ENCODE measurements around the gene COMMD9. TPM values are rescaled to one million over a fixed set of nuclear protein-coding genes. Genes with fewer than 3 reads are reported as not detected.
A peak's percentile ranks its signal among the peaks of the same experiment; 100 is the strongest.

The COMMD9 gene
- total RNA-seq, 1 donor from 2014 or later, result 69.0 TPM

DNA sequence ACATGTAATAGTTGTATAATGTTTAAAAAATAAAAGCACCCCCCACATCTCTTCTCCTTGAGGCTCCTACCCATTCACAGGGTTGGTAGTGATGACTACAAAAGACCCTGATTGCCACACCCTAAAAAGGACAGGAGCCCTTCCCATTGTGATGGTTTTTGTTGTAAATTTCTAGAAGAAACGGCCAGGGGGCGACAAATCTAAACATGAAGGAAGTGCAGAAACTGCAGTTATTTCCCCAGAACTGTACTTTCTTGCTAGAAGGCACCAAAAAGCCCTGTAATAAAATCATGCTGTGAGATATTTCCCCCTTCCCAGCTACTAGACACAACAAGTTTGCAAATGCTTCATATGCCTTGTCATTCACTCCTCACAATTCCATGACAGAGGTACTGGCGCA, 17.7 kb upstream of the COMMD9 start:
- no peak overlapping the region for H3K27ac Mint-ChIP-seq
- H3K27me3 Mint-ChIP-seq, result peaks cover 8% of the 10 kb centered on the region

DNA sequence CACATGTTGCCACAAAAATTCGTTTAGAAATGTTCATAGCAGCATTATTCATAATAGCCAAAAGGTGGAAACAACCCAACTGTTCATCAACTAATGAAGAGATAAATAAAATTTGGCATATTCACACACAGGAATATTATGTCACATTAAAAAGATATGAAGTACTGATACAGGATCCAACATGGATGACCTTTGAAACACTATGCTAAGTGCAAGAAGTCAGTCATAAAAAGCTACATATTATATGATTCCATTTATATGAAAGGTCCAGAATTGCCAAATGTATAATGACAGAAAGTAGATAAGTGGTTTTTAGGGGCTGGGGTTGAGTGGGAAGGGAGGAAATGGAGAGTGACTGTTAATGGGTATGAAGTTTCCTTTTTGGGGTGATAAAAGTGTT, 15.8 kb upstream of the COMMD9 start:
- Mint-ChIP-seq H3K4me3 (no peak overlapping the region), H3K27me3 (peaks cover 8% of the 10 kb centered on the region), H3K4me1 (ENCODE audit: unreplicated experiment) (no peaks in the 10 kb centered on the region), H3K27ac (no peak overlapping the region), H3K9me3 (peaks cover 14% of the 10 kb centered on the region), H3K36me3 (no peaks in the 10 kb centered on the region)
- TF ChIP-seq, protein P1, sequence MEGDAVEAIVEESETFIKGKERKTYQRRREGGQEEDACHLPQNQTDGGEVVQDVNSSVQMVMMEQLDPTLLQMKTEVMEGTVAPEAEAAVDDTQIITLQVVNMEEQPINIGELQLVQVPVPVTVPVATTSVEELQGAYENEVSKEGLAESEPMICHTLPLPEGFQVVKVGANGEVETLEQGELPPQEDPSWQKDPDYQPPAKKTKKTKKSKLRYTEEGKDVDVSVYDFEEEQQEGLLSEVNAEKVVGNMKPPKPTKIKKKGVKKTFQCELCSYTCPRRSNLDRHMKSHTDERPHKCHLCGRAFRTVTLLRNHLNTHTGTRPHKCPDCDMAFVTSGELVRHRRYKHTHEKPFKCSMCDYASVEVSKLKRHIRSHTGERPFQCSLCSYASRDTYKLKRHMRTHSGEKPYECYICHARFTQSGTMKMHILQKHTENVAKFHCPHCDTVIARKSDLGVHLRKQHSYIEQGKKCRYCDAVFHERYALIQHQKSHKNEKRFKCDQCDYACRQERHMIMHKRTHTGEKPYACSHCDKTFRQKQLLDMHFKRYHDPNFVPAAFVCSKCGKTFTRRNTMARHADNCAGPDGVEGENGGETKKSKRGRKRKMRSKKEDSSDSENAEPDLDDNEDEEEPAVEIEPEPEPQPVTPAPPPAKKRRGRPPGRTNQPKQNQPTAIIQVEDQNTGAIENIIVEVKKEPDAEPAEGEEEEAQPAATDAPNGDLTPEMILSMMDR (conservative IDR thresholded peaks at IDR 0.05), result no peak
- DNase-seq (ENCODE audit: extremely low spot score, unreplicated experiment), result no peak

More for the DNA sequence above, 17.7 kb upstream of the COMMD9 start:
- Mint-ChIP-seq H3K9me3 (peaks cover 15% of the 10 kb centered on the region), H3K4me3 (no peak overlapping the region), H3K4me1 (ENCODE audit: unreplicated experiment) (no peaks in the 10 kb centered on the region), H3K36me3 (no peaks in the 10 kb centered on the region)
- TF ChIP-seq, protein P1 (conservative IDR thresholded peaks at IDR 0.05), result peak; percentile 74
- DNase-seq (ENCODE audit: extremely low spot score, unreplicated experiment), result no peak

DNA sequence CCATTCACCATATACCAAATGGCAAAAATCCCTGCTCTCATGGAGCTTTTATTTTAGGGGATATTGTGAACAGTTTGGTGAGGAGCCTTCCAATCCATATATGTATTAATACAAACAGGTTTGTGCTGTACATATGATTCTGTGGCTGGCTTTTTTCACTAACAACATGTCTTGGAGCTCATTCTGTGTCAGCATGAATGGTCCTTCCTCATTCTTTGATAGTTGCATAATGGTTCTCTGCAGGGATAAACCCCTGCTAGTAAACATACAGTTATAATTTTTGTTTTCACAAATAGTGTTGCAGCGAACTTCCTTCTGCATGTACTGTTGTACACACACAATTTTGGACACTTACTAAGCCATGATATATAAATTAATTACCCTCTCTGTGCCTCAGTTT, 15.1 kb upstream of the COMMD9 start:
- H3K27me3 Mint-ChIP-seq, result peaks cover 8% of the 10 kb centered on the region
- DNase-seq (ENCODE audit: extremely low spot score, unreplicated experiment), result no peak
- H3K9me3 Mint-ChIP-seq, result peaks cover 11% of the 10 kb centered on the region
- TF ChIP-seq, protein P1 (conservative IDR thresholded peaks at IDR 0.05), result no peak
- H3K27ac Mint-ChIP-seq, result no peak overlapping the region
- no peaks in the 10 kb centered on the region for H3K4me1 Mint-ChIP-seq (ENCODE audit: unreplicated experiment)
- H3K4me3 Mint-ChIP-seq, result no peak overlapping the region
- no peaks in the 10 kb centered on the region for H3K36me3 Mint-ChIP-seq

DNA sequence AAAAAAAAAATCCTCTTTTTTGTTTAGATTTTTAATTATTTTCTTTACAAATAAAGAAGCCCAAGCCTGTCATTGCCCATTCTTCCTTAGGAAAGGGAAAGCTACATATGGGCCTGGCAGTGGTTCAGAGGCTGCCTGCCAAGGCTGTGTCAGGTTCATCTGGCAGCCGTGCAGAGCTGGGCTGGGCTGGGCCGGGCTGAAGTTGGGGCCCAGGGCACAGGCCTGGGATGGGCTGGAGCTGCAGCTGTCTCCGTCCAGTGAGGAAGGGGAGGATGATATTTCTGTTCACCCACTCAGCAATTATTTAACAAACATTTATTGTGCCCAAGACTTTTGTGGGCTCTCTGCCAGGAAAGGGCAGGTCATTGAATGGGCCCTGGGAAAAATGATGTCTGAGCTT, 11.4 kb upstream of the COMMD9 start:
- Mint-ChIP-seq H3K27ac (no peak overlapping the region), H3K27me3 (peaks cover 4% of the 10 kb centered on the region), H3K9me3 (no peaks in the 10 kb centered on the region), H3K4me1 (ENCODE audit: unreplicated experiment) (no peaks in the 10 kb centered on the region), H3K4me3 (no peak overlapping the region), H3K36me3 (no peaks in the 10 kb centered on the region)
- TF ChIP-seq, protein P1 (conservative IDR thresholded peaks at IDR 0.05), result no peak
- no peak for DNase-seq (ENCODE audit: extremely low spot score, unreplicated experiment)

DNA sequence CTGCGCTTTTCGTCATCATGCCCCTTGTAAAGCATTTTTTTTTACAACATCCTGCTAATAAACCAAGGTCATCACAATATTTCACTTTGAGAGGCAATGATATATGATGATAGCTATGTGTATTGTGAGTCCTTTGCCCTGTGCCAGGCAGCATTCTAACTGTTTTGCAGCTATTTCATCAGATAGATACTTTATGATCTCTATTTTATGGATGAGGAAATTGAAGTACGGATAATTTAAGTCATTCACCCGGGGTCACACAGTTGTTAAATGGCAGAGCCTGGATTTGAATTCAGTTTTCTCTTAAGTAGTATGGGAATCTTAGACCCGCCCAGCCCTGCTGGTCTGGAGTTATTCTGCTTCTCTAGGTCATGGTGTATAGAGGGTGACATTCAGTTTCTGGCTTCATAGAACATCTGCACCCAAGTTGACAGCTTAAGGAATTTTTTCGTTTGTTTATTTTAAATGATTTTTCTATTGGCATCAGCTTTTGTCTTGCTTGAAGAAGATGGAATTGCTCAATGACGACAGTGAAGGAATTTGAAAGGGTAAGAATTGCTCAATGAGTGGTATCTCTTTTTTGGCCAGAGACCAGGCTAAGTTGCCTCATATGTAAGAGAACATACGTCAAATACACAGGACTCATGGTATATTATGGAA, 7.8 kb upstream of the COMMD9 start:
- Mint-ChIP-seq H3K4me3 (no peak overlapping the region), H3K27ac (no peak overlapping the region), H3K36me3 (no peaks in the 10 kb centered on the region), H3K9me3 (no peaks in the 10 kb centered on the region), H3K27me3 (peaks cover 13% of the 10 kb centered on the region), H3K4me1 (ENCODE audit: unreplicated experiment) (no peaks in the 10 kb centered on the region)
- DNase-seq (ENCODE audit: extremely low spot score, unreplicated experiment), result no peak
- TF ChIP-seq, protein P1 (conservative IDR thresholded peaks at IDR 0.05), result no peak

Measured in type B pancreatic cell (in vitro differentiated cells).